ENCODE data around the gene CALM1.
A peak's percentile ranks its signal among the peaks of the same experiment; 100 is the strongest.

The CALM1 gene

GRCh38 chr14:90446405-90446804, 49.6 kb downstream of the CALM1 start:
- no peak overlapping the region for H3K27ac ChIP-seq (ENCODE audit: low read depth, low read length)
- peaks cover 13 to 14% of the 10 kb centered on the region in 2 experiments for H3K4me1 ChIP-seq (ENCODE audit: control insufficient read depth in 1 of 2, insufficient read depth in 2 of 2, low read length in 2 of 2)
- no peak overlapping the region for H2AFZ ChIP-seq (ENCODE audit: insufficient read depth, low read length, poor library complexity)
- H3K4me3 ChIP-seq (ENCODE audit: low read depth, low read length): no peak overlapping the region
- H4K91ac ChIP-seq (ENCODE audit: low read depth, low read length): no peak overlapping the region
- H3K4ac ChIP-seq (ENCODE audit: low read depth, low read length): no peak overlapping the region
- no peak overlapping the region for H4K8ac ChIP-seq (ENCODE audit: low read depth, low read length)
- H2AK5ac ChIP-seq (ENCODE audit: low read length): no peak overlapping the region
- peaks cover 1% of the 10 kb centered on the region for H3K9me3 ChIP-seq (ENCODE audit: insufficient read depth, low read depth, low read length)
- no peaks in the 10 kb centered on the region for H3K27me3 ChIP-seq (ENCODE audit: insufficient read depth, low read length)
- no peak overlapping the region for H3K14ac ChIP-seq (ENCODE audit: low read length)
- no peak overlapping the region for H4K12ac ChIP-seq (ENCODE audit: low read depth, low read length)
- WGBS (ENCODE audit: extremely low coverage, insufficient coverage, insufficient read length): no CpG with 5 or more reads among the region's 4 CpGs
- H2BK120ac ChIP-seq (ENCODE audit: insufficient read depth, low read length, poor library complexity): no peak overlapping the region
- no peak overlapping the region for H2BK5ac ChIP-seq (ENCODE audit: low read depth, low read length, poor library complexity)
- no peaks in the 10 kb centered on the region for H3K79me2 ChIP-seq (ENCODE audit: control insufficient read depth, insufficient read depth, low read length, poor library complexity)
- H3K4me2 ChIP-seq (ENCODE audit: low read length): no peak overlapping the region
- no peak overlapping the region for H3K9ac ChIP-seq (ENCODE audit: low read length)
- no peak overlapping the region for H2BK12ac ChIP-seq (ENCODE audit: low read length)
- peak in 1 of 2 donors; percentile 37 for DNase-seq
- H3K79me1 ChIP-seq (ENCODE audit: low read length): peaks cover 6% of the 10 kb centered on the region
- no peak overlapping the region for H3K18ac ChIP-seq (ENCODE audit: low read length)
- no peaks in the 10 kb centered on the region for H3K36me3 ChIP-seq (ENCODE audit: control insufficient read depth in 1 of 2, insufficient read depth in 2 of 2, low read length in 2 of 2)
- no peak overlapping the region for H3K23ac ChIP-seq (ENCODE audit: low read length)

DNA sequence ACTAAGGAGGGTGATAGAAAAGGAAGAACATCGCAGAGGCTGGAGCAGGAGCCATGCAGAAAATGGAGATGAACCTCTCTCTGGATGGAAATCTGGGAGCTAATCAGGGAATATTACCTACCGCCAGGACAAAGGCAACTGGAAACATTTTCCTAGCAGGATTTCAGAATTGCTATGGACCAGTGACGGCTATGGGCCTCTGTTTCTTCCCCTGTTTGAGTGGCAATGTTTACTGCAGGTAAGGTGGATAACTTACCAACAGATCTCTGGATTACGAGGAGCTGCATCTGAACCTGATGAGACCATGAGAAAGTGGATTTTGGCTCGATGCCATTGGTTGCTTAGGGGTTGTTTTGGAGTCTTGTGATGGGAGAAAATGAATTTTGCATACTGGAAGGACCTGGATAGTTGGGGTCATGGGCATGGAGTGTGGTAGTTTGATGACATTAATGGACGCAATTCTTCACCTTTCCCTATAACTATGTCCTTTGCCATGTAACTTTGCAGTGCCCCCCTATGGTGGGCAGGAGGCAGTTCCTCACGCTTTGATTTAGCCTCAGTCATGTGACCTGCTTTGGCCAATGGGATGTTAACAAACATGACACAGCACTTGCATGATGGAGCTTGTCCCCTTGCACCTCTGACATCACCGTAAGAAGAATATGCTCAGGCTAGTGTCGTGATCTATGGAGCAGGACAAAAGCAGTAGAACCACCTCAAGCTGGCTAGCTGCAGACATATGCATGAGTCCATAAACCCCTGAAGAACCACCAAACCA, 51.1 kb downstream of the CALM1 start:
- H3K27ac ChIP-seq (ENCODE audit: low read depth, low read length): no peak overlapping the region
- peak overlapping the region; percentile 43 for H3K4me3 ChIP-seq (ENCODE audit: low read depth, low read length)
- H2BK5ac ChIP-seq (ENCODE audit: low read depth, low read length, poor library complexity): no peak overlapping the region
- H3K9me3 ChIP-seq (ENCODE audit: insufficient read depth, low read depth, low read length): peaks cover 1% of the 10 kb centered on the region
- H3K79me2 ChIP-seq (ENCODE audit: control insufficient read depth, insufficient read depth, low read length, poor library complexity): no peaks in the 10 kb centered on the region
- H2AK5ac ChIP-seq (ENCODE audit: low read length): no peak overlapping the region
- H3K23ac ChIP-seq (ENCODE audit: low read length): no peak overlapping the region
- no CpG with 5 or more reads among the region's 9 CpGs for WGBS (ENCODE audit: extremely low coverage, insufficient coverage, insufficient read length)
- DNase-seq: no peak
- no peak overlapping the region for H3K4ac ChIP-seq (ENCODE audit: low read depth, low read length)
- no peak overlapping the region for H3K18ac ChIP-seq (ENCODE audit: low read length)
- no peak overlapping the region for H3K14ac ChIP-seq (ENCODE audit: low read length)
- no peak overlapping the region for H2AFZ ChIP-seq (ENCODE audit: insufficient read depth, low read length, poor library complexity)
- H3K27me3 ChIP-seq (ENCODE audit: insufficient read depth, low read length): no peaks in the 10 kb centered on the region
- H3K79me1 ChIP-seq (ENCODE audit: low read length): peaks cover 6% of the 10 kb centered on the region
- no peak overlapping the region for H4K91ac ChIP-seq (ENCODE audit: low read depth, low read length)
- H2BK120ac ChIP-seq (ENCODE audit: insufficient read depth, low read length, poor library complexity): no peak overlapping the region
- H3K36me3 ChIP-seq (ENCODE audit: control insufficient read depth in 1 of 2, insufficient read depth in 2 of 2, low read length in 2 of 2): no peaks in the 10 kb centered on the region
- H3K9ac ChIP-seq (ENCODE audit: low read length): no peak overlapping the region
- H4K12ac ChIP-seq (ENCODE audit: low read depth, low read length): no peak overlapping the region
- no peak overlapping the region for H4K8ac ChIP-seq (ENCODE audit: low read depth, low read length)
- H2BK12ac ChIP-seq (ENCODE audit: low read length): no peak overlapping the region
- H3K4me1 ChIP-seq (ENCODE audit: control insufficient read depth in 1 of 2, insufficient read depth in 2 of 2, low read length in 2 of 2): peaks cover 13 to 14% of the 10 kb centered on the region in 2 experiments
- H3K4me2 ChIP-seq (ENCODE audit: low read length): no peak overlapping the region

GRCh38 chr14:90449411-90449810, 52.6 kb downstream of the CALM1 start:
- Histone ChIP-seq H3K4ac (ENCODE audit: low read depth, low read length) (no peak overlapping the region), H4K8ac (ENCODE audit: low read depth, low read length) (no peak overlapping the region), H3K4me3 (ENCODE audit: low read depth, low read length) (no peak overlapping the region), H2BK120ac (ENCODE audit: insufficient read depth, low read length, poor library complexity) (no peak overlapping the region), H3K27ac (ENCODE audit: low read depth, low read length) (no peak overlapping the region), H3K36me3 (ENCODE audit: control insufficient read depth in 1 of 2, insufficient read depth in 2 of 2, low read length in 2 of 2) (no peaks in the 10 kb centered on the region), H3K79me2 (ENCODE audit: control insufficient read depth, insufficient read depth, low read length, poor library complexity) (no peaks in the 10 kb centered on the region), H4K91ac (ENCODE audit: low read depth, low read length) (no peak overlapping the region), H2BK5ac (ENCODE audit: low read depth, low read length, poor library complexity) (no peak overlapping the region), H3K4me2 (ENCODE audit: low read length) (no peak overlapping the region), H4K12ac (ENCODE audit: low read depth, low read length) (no peak overlapping the region), H2AK5ac (ENCODE audit: low read length) (no peak overlapping the region), H3K23ac (ENCODE audit: low read length) (no peak overlapping the region), H3K79me1 (ENCODE audit: low read length) (peaks cover 8% of the 10 kb centered on the region), H3K14ac (ENCODE audit: low read length) (no peak overlapping the region), H3K18ac (ENCODE audit: low read length) (no peak overlapping the region), H3K27me3 (ENCODE audit: insufficient read depth, low read length) (no peaks in the 10 kb centered on the region), H3K9ac (ENCODE audit: low read length) (no peak overlapping the region), H2BK12ac (ENCODE audit: low read length) (no peak overlapping the region), H3K9me3 (ENCODE audit: insufficient read depth, low read depth, low read length) (peaks cover 3% of the 10 kb centered on the region), H2AFZ (ENCODE audit: insufficient read depth, low read length, poor library complexity) (no peak overlapping the region), H3K4me1 (ENCODE audit: control insufficient read depth in 1 of 2, insufficient read depth in 2 of 2, low read length in 2 of 2) (peaks cover 4 to 8% of the 10 kb centered on the region in 2 experiments)
- no peak for DNase-seq
- no CpG with 5 or more reads among the region's 5 CpGs for WGBS (ENCODE audit: extremely low coverage, insufficient coverage, insufficient read length)

DNA sequence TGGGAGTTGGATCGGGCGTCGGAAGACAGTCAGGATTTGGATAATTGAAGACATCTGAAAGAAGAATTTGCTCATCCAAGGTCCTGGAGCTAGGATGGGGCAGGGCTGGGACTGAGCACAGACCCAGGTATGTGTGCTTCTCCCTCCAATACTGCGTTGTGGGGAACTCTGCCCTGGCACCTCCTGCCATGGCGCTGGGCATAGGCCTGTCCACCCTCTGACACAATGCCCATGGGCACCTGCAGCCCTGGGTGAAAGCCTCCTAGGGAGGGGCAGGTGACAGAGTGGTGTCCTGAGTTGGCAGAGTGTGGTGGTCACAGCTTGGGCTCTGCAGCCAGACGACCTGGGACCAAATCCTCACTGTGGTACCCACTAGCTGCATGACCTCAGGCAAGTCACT, 53.3 kb downstream of the CALM1 start:
- H3K9me3 ChIP-seq (ENCODE audit: insufficient read depth, low read depth, low read length): peaks cover 3% of the 10 kb centered on the region
- H3K4me2 ChIP-seq (ENCODE audit: low read length): no peak overlapping the region
- peaks cover 8 to 12% of the 10 kb centered on the region in 2 experiments for H3K4me1 ChIP-seq (ENCODE audit: control insufficient read depth in 1 of 2, insufficient read depth in 2 of 2, low read length in 2 of 2)
- H3K27me3 ChIP-seq (ENCODE audit: insufficient read depth, low read length): no peaks in the 10 kb centered on the region
- H3K27ac ChIP-seq (ENCODE audit: low read depth, low read length): no peak overlapping the region
- H3K18ac ChIP-seq (ENCODE audit: low read length): no peak overlapping the region
- no peak overlapping the region for H4K12ac ChIP-seq (ENCODE audit: low read depth, low read length)
- peak overlapping the region; percentile 47 for H3K4me3 ChIP-seq (ENCODE audit: low read depth, low read length)
- H3K23ac ChIP-seq (ENCODE audit: low read length): no peak overlapping the region
- WGBS (ENCODE audit: extremely low coverage, insufficient coverage, insufficient read length): no CpG with 5 or more reads among the region's 6 CpGs
- no peak overlapping the region for H3K4ac ChIP-seq (ENCODE audit: low read depth, low read length)
- no peaks in the 10 kb centered on the region for H3K79me2 ChIP-seq (ENCODE audit: control insufficient read depth, insufficient read depth, low read length, poor library complexity)
- no peak for DNase-seq
- H3K14ac ChIP-seq (ENCODE audit: low read length): no peak overlapping the region
- no peaks in the 10 kb centered on the region for H3K36me3 ChIP-seq (ENCODE audit: control insufficient read depth in 1 of 2, insufficient read depth in 2 of 2, low read length in 2 of 2)
- H2BK12ac ChIP-seq (ENCODE audit: low read length): no peak overlapping the region
- H3K79me1 ChIP-seq (ENCODE audit: low read length): peaks cover 12% of the 10 kb centered on the region
- no peak overlapping the region for H4K8ac ChIP-seq (ENCODE audit: low read depth, low read length)
- no peak overlapping the region for H2BK5ac ChIP-seq (ENCODE audit: low read depth, low read length, poor library complexity)
- H2BK120ac ChIP-seq (ENCODE audit: insufficient read depth, low read length, poor library complexity): no peak overlapping the region
- no peak overlapping the region for H2AK5ac ChIP-seq (ENCODE audit: low read length)
- H2AFZ ChIP-seq (ENCODE audit: insufficient read depth, low read length, poor library complexity): no peak overlapping the region
- H4K91ac ChIP-seq (ENCODE audit: low read depth, low read length): no peak overlapping the region
- H3K9ac ChIP-seq (ENCODE audit: low read length): peak overlapping the region; percentile 57

All from trophoblast cell (in vitro differentiated cells and primary cell).